ENCODE data around the gene NDUFAF8.

DNA sequence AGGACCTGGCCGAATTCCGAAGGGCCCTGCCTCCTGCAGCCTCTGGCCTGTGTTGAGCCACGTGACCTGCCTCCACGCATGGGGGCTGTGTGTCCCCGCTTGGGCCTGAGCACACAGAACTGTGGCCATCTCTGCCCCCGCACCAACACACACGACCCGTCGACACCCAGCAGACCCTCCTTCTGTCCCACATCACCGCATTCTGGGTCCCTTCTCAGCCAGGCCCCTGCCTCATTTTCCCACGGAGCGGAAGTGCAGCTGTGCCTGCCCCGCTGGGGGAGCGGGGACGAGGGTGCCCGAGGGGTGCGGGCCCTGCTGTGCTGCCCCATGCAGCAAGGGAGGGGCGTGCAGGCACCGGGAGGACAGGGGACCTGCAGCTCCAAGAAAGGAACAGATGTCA is 18.4 kb downstream of the NDUFAF8 start:
- TF ChIP-seq, protein P1, sequence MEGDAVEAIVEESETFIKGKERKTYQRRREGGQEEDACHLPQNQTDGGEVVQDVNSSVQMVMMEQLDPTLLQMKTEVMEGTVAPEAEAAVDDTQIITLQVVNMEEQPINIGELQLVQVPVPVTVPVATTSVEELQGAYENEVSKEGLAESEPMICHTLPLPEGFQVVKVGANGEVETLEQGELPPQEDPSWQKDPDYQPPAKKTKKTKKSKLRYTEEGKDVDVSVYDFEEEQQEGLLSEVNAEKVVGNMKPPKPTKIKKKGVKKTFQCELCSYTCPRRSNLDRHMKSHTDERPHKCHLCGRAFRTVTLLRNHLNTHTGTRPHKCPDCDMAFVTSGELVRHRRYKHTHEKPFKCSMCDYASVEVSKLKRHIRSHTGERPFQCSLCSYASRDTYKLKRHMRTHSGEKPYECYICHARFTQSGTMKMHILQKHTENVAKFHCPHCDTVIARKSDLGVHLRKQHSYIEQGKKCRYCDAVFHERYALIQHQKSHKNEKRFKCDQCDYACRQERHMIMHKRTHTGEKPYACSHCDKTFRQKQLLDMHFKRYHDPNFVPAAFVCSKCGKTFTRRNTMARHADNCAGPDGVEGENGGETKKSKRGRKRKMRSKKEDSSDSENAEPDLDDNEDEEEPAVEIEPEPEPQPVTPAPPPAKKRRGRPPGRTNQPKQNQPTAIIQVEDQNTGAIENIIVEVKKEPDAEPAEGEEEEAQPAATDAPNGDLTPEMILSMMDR (IDR thresholded peaks at IDR 0.05) = no peak
- TF ChIP-seq EP300 (IDR thresholded peaks at IDR 0.05) = no peak
- TF ChIP-seq POLR2AphosphoS5 (IDR thresholded peaks at IDR 0.05) = no peak

All from gastroesophageal sphincter (tissue), 3 donors.